CD4-positive, CD25-positive, alpha-beta regulatory T cell (primary cell): ENCODE measurements around the gene PNPO. TPM values are rescaled to one million over a fixed set of nuclear protein-coding genes. Genes with fewer than 3 reads are reported as not detected.

Experiments used
- ATAC-seq, 2 donors: fragments of 150-1000 bp; cut with Tn5 transposase; one replicate each; pipeline ENCODE4 v1.10.0; 2021; ENCODE audit warnings: low read depth in 2 of 2, moderate number of reproducible peaks in 2 of 2, moderate library complexity in 1 of 2
- DNase-seq, 3 donors: peaks; one replicate each; pipeline versions ENCODE4 v3.0.0 to v3.0.0-alpha.2; 2012 to 2022; ENCODE audit warnings: mixed read lengths in 1 of 3
- H3K27ac ChIP-seq: one replicate; pipeline ENCODE4 v1.7.0; 2013; ENCODE audit warnings: mild to moderate bottlenecking, low read length; ENCODE audit not compliant: insufficient read depth, poor library complexity, severe bottlenecking
- H3K27me3 ChIP-seq: one replicate; pipeline ENCODE4 v1.7.0; 2013; ENCODE audit warnings: low read length; ENCODE audit not compliant: control insufficient read depth, insufficient read depth
- H3K36me3 ChIP-seq: one replicate; pipeline ENCODE4 v1.7.0; 2013; ENCODE audit warnings: mild to moderate bottlenecking, low read length, moderate library complexity; ENCODE audit not compliant: control insufficient read depth, insufficient read depth
- H3K4me1 ChIP-seq: 2 replicates; pipeline ENCODE4 v1.7.0; 2013; ENCODE audit warnings: mild to moderate bottlenecking, low read length; ENCODE audit not compliant: insufficient read depth, control insufficient read depth, poor library complexity, severe bottlenecking
- H3K4me3 ChIP-seq: one replicate; pipeline ENCODE4 v1.7.0; 2013; ENCODE audit warnings: low read depth, mild to moderate bottlenecking, low read length, moderate library complexity
- H3K9me3 ChIP-seq, 2 experiments: 1 replicate in 1 of 2; 2 replicates in 1 of 2; pipeline ENCODE4 v1.7.0; 2013; ENCODE audit warnings: low read length in 2 of 2, mild to moderate bottlenecking in 1 of 2, moderate library complexity in 1 of 2; ENCODE audit not compliant: control insufficient read depth in 2 of 2
- H3K27ac Mint-ChIP-seq, 3 donors: one replicate each; pipeline ENCODE4 v1.8.0; 2020 to 2022; ENCODE audit warnings: mild to moderate bottlenecking in 3 of 3, mixed read lengths in 3 of 3, moderate library complexity in 2 of 3
- H3K27me3 Mint-ChIP-seq: one replicate; pipeline ENCODE4 v1.8.0; 2022; ENCODE audit warnings: mild to moderate bottlenecking, mixed read lengths
- H3K36me3 Mint-ChIP-seq: one replicate; pipeline ENCODE4 v1.8.0; 2020; ENCODE audit warnings: mixed read lengths
- H3K4me1 Mint-ChIP-seq, 4 donors: one replicate each; pipeline ENCODE4 v1.8.0; 2020 to 2022; ENCODE audit warnings: mixed read lengths in 4 of 4, mild to moderate bottlenecking in 1 of 4
- H3K4me3 Mint-ChIP-seq, 4 donors: one replicate each; pipeline ENCODE4 v1.8.0; 2020 to 2022; ENCODE audit warnings: mild to moderate bottlenecking in 4 of 4, mixed read lengths in 4 of 4, moderate library complexity in 3 of 4
- H3K9me3 Mint-ChIP-seq, 7 donors: one replicate each; pipeline ENCODE4 v1.8.0; 2020 to 2022; ENCODE audit warnings: mixed read lengths in 7 of 7, mild to moderate bottlenecking in 3 of 7, moderate library complexity in 2 of 7
- polyA plus RNA-seq, 4 donors: library from polyadenylated mRNA; unstranded; fragments of 300-500 nt; fragmentation: Illumina TruSeq; gene quantifications; one replicate each; pipeline ENCODE4 v1.2.3, GENCODE V29; 2021
- total RNA-seq: library from RNA; stranded (reverse); gene quantifications from one replicate; pipeline ENCODE4 v1.2.3, GENCODE V29; 2022

PNPO gene
- total and polyA plus RNA-seq, 5 donors from 2014 or later, result 7.8 to 25.5 (median 18.9) TPM

- no peak overlapping the region for H3K4me3 ChIP-seq
- Mint-ChIP-seq H3K36me3 (peaks cover 4% of the 10 kb centered on the region), H3K27ac (no peak overlapping the region), H3K4me1 (peaks cover 5 to 18% (median 10%) of the 10 kb centered on the region in 4 donors), H3K9me3 (no peaks in the 10 kb centered on the region), H3K27me3 (no peaks in the 10 kb centered on the region), H3K4me3 (no peak overlapping the region)
- no peak for DNase-seq
- no peaks in the 10 kb centered on the region for H3K27me3 ChIP-seq
- peaks cover 12% of the 10 kb centered on the region for H3K4me1 ChIP-seq
- H3K36me3 ChIP-seq, result no peaks in the 10 kb centered on the region
- H3K9me3 ChIP-seq, result no peaks in the 10 kb centered on the region
- no peak for ATAC-seq
- H3K27ac ChIP-seq, result no peak overlapping the region
Observed at GRCh38 chr17:47952171-47953021, 11.0 kb downstream of the PNPO start.

- H3K36me3 Mint-ChIP-seq, result peaks cover 4% of the 10 kb centered on the region
- H3K27me3 Mint-ChIP-seq, result no peaks in the 10 kb centered on the region
- peaks cover 12% of the 10 kb centered on the region for H3K4me1 ChIP-seq
- H3K4me3 ChIP-seq, result no peak overlapping the region
- no peaks in the 10 kb centered on the region for H3K9me3 Mint-ChIP-seq
- ATAC-seq (no peak), DNase-seq (no peak)
- H3K9me3 ChIP-seq, result no peaks in the 10 kb centered on the region
- peaks cover 4 to 16% (median 10%) of the 10 kb centered on the region in 4 donors for H3K4me1 Mint-ChIP-seq
- no peak overlapping the region for H3K4me3 Mint-ChIP-seq
- H3K36me3 ChIP-seq, result no peaks in the 10 kb centered on the region
- no peak overlapping the region for H3K27ac ChIP-seq
- H3K27me3 ChIP-seq, result no peaks in the 10 kb centered on the region
- no peak overlapping the region for H3K27ac Mint-ChIP-seq
Observed at GRCh38 chr17:47953909-47954308, 12.5 kb downstream of the PNPO start.

- peaks cover 0 to 4% (median 0%) of the 10 kb centered on the region in 4 donors for H3K4me1 Mint-ChIP-seq
- no peak overlapping the region for H3K27ac Mint-ChIP-seq
Observed at GRCh38 chr17:47955497-47956461, 14.4 kb downstream of the PNPO start.

GRCh38 chr17:47956791-47957590 lies 15.6 kb downstream of the PNPO start:
- H3K4me3 Mint-ChIP-seq, result no peak overlapping the region

More at GRCh38 chr17:47955497-47956461, 14.4 kb downstream of the PNPO start:
- Mint-ChIP-seq H3K9me3 (no peaks in the 10 kb centered on the region), H3K36me3 (no peaks in the 10 kb centered on the region), H3K4me3 (no peak overlapping the region), H3K27me3 (no peaks in the 10 kb centered on the region)
- DNase-seq (no peak), ATAC-seq (no peak)
- Histone ChIP-seq H3K4me1 (no peaks in the 10 kb centered on the region), H3K36me3 (no peaks in the 10 kb centered on the region), H3K27ac (no peak overlapping the region), H3K9me3 (no peaks in the 10 kb centered on the region), H3K27me3 (no peaks in the 10 kb centered on the region), H3K4me3 (no peak overlapping the region)

GRCh38 chr17:47957591-47958490 lies 16.5 kb downstream of the PNPO start, which contains the start of gene PRR15L:
TSS of gene PRR15L (minus strand) at chr17:47957883. CDS start at chr17:47953234, 4,649 bp downstream.
- no peak within 1 kb of the TSS for H3K4me3 ChIP-seq
- H3K36me3 ChIP-seq, result no peaks in the 10 kb centered on the region
- H3K27ac ChIP-seq, result no peak within 1 kb of the TSS
- ATAC-seq (no peak), DNase-seq (no peak)
- Mint-ChIP-seq H3K27me3 (no peaks in the 10 kb centered on the region), H3K9me3 (no peaks in the 10 kb centered on the region), H3K36me3 (no peaks in the 10 kb centered on the region), H3K4me3 (no peak within 1 kb of the TSS), H3K4me1 (no peaks in the 10 kb centered on the region), H3K27ac (peak within 1 kb of the TSS in 1 of 3 donors; percentile 55)
- no peaks in the 10 kb centered on the region for H3K4me1 ChIP-seq
- H3K9me3 ChIP-seq, result no peaks in the 10 kb centered on the region
- no peaks in the 10 kb centered on the region for H3K27me3 ChIP-seq

More at GRCh38 chr17:47956791-47957590, 15.6 kb downstream of the PNPO start:
- Mint-ChIP-seq H3K36me3 (no peaks in the 10 kb centered on the region), H3K27ac (no peak overlapping the region), H3K27me3 (no peaks in the 10 kb centered on the region), H3K4me1 (no peaks in the 10 kb centered on the region), H3K9me3 (no peaks in the 10 kb centered on the region)
- no peaks in the 10 kb centered on the region for H3K27me3 ChIP-seq
- no peaks in the 10 kb centered on the region for H3K9me3 ChIP-seq
- H3K4me1 ChIP-seq, result no peaks in the 10 kb centered on the region
- H3K4me3 ChIP-seq, result no peak overlapping the region
- H3K36me3 ChIP-seq, result no peaks in the 10 kb centered on the region
- ATAC-seq (no peak), DNase-seq (no peak)
- H3K27ac ChIP-seq, result no peak overlapping the region

- ATAC-seq (no peak), DNase-seq (no peak)
- no peak overlapping the region for H3K4me3 ChIP-seq
- H3K4me1 ChIP-seq, result no peaks in the 10 kb centered on the region
- H3K27me3 Mint-ChIP-seq, result no peaks in the 10 kb centered on the region
- H3K27ac Mint-ChIP-seq, result no peak overlapping the region
- H3K27ac ChIP-seq, result no peak overlapping the region
- no peaks in the 10 kb centered on the region for H3K27me3 ChIP-seq
- H3K9me3 ChIP-seq, result no peaks in the 10 kb centered on the region
- no peaks in the 10 kb centered on the region for H3K4me1 Mint-ChIP-seq
- H3K4me3 Mint-ChIP-seq, result no peak overlapping the region
- H3K36me3 Mint-ChIP-seq, result peaks cover 3% of the 10 kb centered on the region
- no peaks in the 10 kb centered on the region for H3K9me3 Mint-ChIP-seq
- H3K36me3 ChIP-seq, result no peaks in the 10 kb centered on the region
Observed at GRCh38 chr17:47959825-47960655, 18.7 kb downstream of the PNPO start.
